ENCODE measurements around the gene BATF2.

Gene BATF2

GRCh38 chr11:64963072-64963631, 33.6 kb downstream of the BATF2 start:
- no peak for DNase-seq

GRCh38 chr11:64960719-64961118, 36.1 kb downstream of the BATF2 start:
- DNase-seq: no peak

GRCh38 chr11:64959498-64959897, 37.3 kb downstream of the BATF2 start:
- no peak for DNase-seq

- no peak for DNase-seq
These were observed 42.6 kb downstream of the BATF2 start for GRCh38 chr11:64954201-64954600.

- DNase-seq: no peak
These were observed 45.2 kb downstream of the BATF2 start for GRCh38 chr11:64951529-64951928.

GRCh38 chr11:64947208-64947814, 49.5 kb downstream of the BATF2 start:
- no peak for DNase-seq

Data from activated CD4-positive, alpha-beta T cell treated with anti-CD3 and anti-CD28 coated beads for 1 hour (primary cell).